Measurements from ENCODE around the gene CAPN5.

The CAPN5 gene

GRCh38 chr11:77142091-77142975 lies 75.6 kb downstream of the CAPN5 start:
- H3K9me3 Mint-ChIP-seq = no peaks in the 10 kb centered on the region
- TF ChIP-seq, protein P1, sequence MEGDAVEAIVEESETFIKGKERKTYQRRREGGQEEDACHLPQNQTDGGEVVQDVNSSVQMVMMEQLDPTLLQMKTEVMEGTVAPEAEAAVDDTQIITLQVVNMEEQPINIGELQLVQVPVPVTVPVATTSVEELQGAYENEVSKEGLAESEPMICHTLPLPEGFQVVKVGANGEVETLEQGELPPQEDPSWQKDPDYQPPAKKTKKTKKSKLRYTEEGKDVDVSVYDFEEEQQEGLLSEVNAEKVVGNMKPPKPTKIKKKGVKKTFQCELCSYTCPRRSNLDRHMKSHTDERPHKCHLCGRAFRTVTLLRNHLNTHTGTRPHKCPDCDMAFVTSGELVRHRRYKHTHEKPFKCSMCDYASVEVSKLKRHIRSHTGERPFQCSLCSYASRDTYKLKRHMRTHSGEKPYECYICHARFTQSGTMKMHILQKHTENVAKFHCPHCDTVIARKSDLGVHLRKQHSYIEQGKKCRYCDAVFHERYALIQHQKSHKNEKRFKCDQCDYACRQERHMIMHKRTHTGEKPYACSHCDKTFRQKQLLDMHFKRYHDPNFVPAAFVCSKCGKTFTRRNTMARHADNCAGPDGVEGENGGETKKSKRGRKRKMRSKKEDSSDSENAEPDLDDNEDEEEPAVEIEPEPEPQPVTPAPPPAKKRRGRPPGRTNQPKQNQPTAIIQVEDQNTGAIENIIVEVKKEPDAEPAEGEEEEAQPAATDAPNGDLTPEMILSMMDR (IDR thresholded peaks at IDR 0.05; ENCODE audit: unreplicated experiment in 3 of 3) = no peak
- peaks cover 22% of the 10 kb centered on the region for H3K4me1 Mint-ChIP-seq
- H3K4me3 Mint-ChIP-seq = no peak overlapping the region
- H3K27ac Mint-ChIP-seq = no peak overlapping the region
- H3K27me3 Mint-ChIP-seq (ENCODE audit: low read depth) = peaks cover 13% of the 10 kb centered on the region
- no peaks in the 10 kb centered on the region for H3K36me3 Mint-ChIP-seq (ENCODE audit: low read depth)

DNA sequence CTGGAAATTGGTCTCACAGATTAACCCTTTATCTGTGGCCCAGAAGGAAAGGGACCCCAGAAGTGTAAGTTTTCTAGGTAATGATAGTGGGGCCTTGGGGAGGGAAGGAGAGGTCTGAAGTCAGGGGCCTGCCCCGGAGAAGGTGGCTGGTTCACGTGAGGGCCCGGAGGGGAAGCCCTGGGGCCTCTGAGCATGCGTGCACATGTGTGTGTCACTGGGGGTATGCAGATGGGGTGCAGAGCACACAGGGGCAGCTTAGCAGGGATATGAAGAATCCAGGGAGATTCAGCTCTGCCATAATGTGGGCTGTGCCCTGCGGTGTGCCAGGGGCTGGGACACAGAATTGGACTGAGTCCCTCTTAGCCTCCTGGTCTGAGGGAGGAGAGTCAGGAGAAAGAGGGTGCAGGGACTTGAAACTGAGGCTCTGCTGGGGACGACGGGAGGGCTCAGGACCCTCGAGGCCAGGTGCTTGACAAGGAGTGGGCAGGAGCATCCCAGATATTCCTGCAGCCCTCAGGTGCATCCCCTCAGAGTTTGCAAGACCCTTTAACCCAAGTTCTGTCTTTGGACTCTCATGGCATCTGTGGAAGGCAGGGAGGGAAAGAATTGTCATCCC lies 76.7 kb downstream of the CAPN5 start:
- H3K9me3 Mint-ChIP-seq = no peaks in the 10 kb centered on the region
- TF ChIP-seq, protein P1 (IDR thresholded peaks at IDR 0.05; ENCODE audit: unreplicated experiment in 3 of 3) = no peak
- peak overlapping the region in 1 of 3 experiments; percentile 49 for H3K27ac Mint-ChIP-seq
- no peak overlapping the region for H3K4me3 Mint-ChIP-seq
- no peaks in the 10 kb centered on the region for H3K36me3 Mint-ChIP-seq (ENCODE audit: low read depth)
- H3K4me1 Mint-ChIP-seq = peaks cover 31% of the 10 kb centered on the region
- peaks cover 21% of the 10 kb centered on the region for H3K27me3 Mint-ChIP-seq (ENCODE audit: low read depth)

DNA sequence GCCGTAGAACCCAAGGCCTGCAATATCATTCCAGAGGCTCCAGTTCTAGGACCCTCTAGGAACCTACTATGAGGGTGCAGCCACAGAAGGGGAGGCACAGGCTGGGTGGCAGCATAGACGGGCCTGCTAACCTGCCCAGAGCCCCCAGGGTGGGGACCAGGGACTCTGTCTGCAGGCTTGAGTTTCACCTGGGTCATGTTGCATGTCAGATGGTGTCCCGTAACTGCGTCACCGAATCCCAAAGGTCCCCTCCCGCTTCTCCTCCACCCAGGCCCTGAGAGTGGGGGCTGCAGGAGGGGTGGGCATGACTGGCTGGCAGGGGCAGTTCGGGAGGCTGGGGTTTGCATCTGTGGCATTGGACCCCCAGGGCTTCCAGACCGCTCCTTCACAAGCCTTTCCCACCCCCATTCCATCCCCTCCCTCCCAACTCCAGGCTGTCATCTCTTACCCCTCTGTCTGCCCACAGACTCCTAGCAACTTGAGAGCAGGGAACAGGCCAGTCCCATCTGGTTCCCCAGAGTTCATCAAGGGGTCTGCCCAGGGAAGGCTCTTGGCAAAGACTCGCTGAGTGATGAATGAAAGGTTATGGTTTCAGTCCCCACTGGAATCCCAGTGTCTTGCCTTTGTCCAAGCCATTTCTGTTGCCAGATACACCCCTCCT lies 77.6 kb downstream of the CAPN5 start:
- no peaks in the 10 kb centered on the region for H3K36me3 Mint-ChIP-seq (ENCODE audit: low read depth)
- peaks cover 21% of the 10 kb centered on the region for H3K27me3 Mint-ChIP-seq (ENCODE audit: low read depth)
- peaks cover 32% of the 10 kb centered on the region for H3K4me1 Mint-ChIP-seq
- H3K4me3 Mint-ChIP-seq = no peak overlapping the region
- no peaks in the 10 kb centered on the region for H3K9me3 Mint-ChIP-seq
- TF ChIP-seq, protein P1 (IDR thresholded peaks at IDR 0.05; ENCODE audit: unreplicated experiment in 3 of 3) = no peak
- no peak overlapping the region for H3K27ac Mint-ChIP-seq

GRCh38 chr11:77144857-77145428 lies 78.2 kb downstream of the CAPN5 start:
- Mint-ChIP-seq H3K4me1 (peaks cover 28% of the 10 kb centered on the region), H3K9me3 (no peaks in the 10 kb centered on the region), H3K36me3 (ENCODE audit: low read depth) (no peaks in the 10 kb centered on the region), H3K27ac (peak overlapping the region in 1 of 3 experiments; percentile 31), H3K27me3 (ENCODE audit: low read depth) (peaks cover 21% of the 10 kb centered on the region), H3K4me3 (no peak overlapping the region)
- TF ChIP-seq, protein P1 (IDR thresholded peaks at IDR 0.05; ENCODE audit: unreplicated experiment in 3 of 3) = no peak

- Mint-ChIP-seq H3K27me3 (ENCODE audit: low read depth) (peaks cover 24% of the 10 kb centered on the region), H3K4me3 (peak overlapping the region in 1 of 3 experiments; percentile 38), H3K36me3 (ENCODE audit: low read depth) (no peaks in the 10 kb centered on the region), H3K27ac (peak overlapping the region in 1 of 3 experiments; percentile 11), H3K9me3 (no peaks in the 10 kb centered on the region), H3K4me1 (peaks cover 24% of the 10 kb centered on the region)
- TF ChIP-seq, protein P1 (IDR thresholded peaks at IDR 0.05; ENCODE audit: unreplicated experiment in 3 of 3) = no peak
These were observed 79.7 kb downstream of the CAPN5 start for GRCh38 chr11:77146261-77147035.
